ENCODE measurements around the gene M1AP.
A peak's percentile ranks its signal among the peaks of the same experiment; 100 is the strongest.

M1AP gene

GRCh38 chr2:74593826-74594772 lies 54.0 kb downstream of the M1AP start:
- in situ Hi-C loops (cut with MboI; ENCODE audit: low sequenced_read_pairs, unreplicated experiment), result loop anchor here (10.0 kb wide), 1 partner anchor 109 kb away; the partner anchor contains the start of genes CCDC142 and TTC31
- DNase-seq (ENCODE audit: low spot score), result no peak
- TF ChIP-seq CTCF (IDR thresholded peaks at IDR 0.05; ENCODE audit: borderline replicate concordance, control extremely low read depth, extremely low read depth, insufficient read depth, missing control alignments), result no peak

GRCh38 chr2:74588664-74589063 lies 59.5 kb downstream of the M1AP start:
- DNase-seq (ENCODE audit: low spot score), result no peak
- TF ChIP-seq CTCF (IDR thresholded peaks at IDR 0.05; ENCODE audit: borderline replicate concordance, control extremely low read depth, extremely low read depth, insufficient read depth, missing control alignments), result no peak
- in situ Hi-C loops (cut with MboI; ENCODE audit: low sequenced_read_pairs, unreplicated experiment), result loop anchor here (10.0 kb wide), 1 partner anchor 54 kb away; no protein-coding TSS in a partner anchor

GRCh38 chr2:74587664-74588277 lies 60.4 kb downstream of the M1AP start:
- peak; percentile 72 for TF ChIP-seq CTCF (IDR thresholded peaks at IDR 0.05; ENCODE audit: borderline replicate concordance, control extremely low read depth, extremely low read depth, insufficient read depth, missing control alignments)
- in situ Hi-C loops (cut with MboI; ENCODE audit: low sequenced_read_pairs, unreplicated experiment), result loop anchor here (10.0 kb wide), 1 partner anchor 53 kb away; no protein-coding TSS in a partner anchor
- peak; percentile 82 for DNase-seq (ENCODE audit: low spot score)

GRCh38 chr2:74585406-74586185 lies 62.5 kb downstream of the M1AP start:
- peak; percentile 20 for TF ChIP-seq CTCF (IDR thresholded peaks at IDR 0.05; ENCODE audit: borderline replicate concordance, control extremely low read depth, extremely low read depth, insufficient read depth, missing control alignments)
- in situ Hi-C loops (cut with MboI; ENCODE audit: low sequenced_read_pairs, unreplicated experiment), result loop anchor here (10.0 kb wide), 1 partner anchor 51 kb away; no protein-coding TSS in a partner anchor
- peak; percentile 47 for DNase-seq (ENCODE audit: low spot score)

GRCh38 chr2:74584088-74584645 lies 64.0 kb downstream of the M1AP start:
- peak; percentile 37 for DNase-seq (ENCODE audit: low spot score)
- no peak for TF ChIP-seq CTCF (IDR thresholded peaks at IDR 0.05; ENCODE audit: borderline replicate concordance, control extremely low read depth, extremely low read depth, insufficient read depth, missing control alignments)
- in situ Hi-C loops (cut with MboI; ENCODE audit: low sequenced_read_pairs, unreplicated experiment), result loop anchor here (10.0 kb wide), 1 partner anchor 49 kb away; no protein-coding TSS in a partner anchor
